Glomerular endothelial cell (primary cell): ENCODE results near the gene COL6A1. TPM values are rescaled to one million over a fixed set of nuclear protein-coding genes. Genes with fewer than 3 reads are reported as not detected.
"Not testable (repeated sequence)": the region's sequence is repeated elsewhere in the genome, so short reads cannot be mapped to it uniquely, and the experiment has no call there.

Experiments
- DNase-seq: peaks from one replicate; pipeline ENCODE4 v3.0.0-alpha.2; 2011; ENCODE audit warnings: low read depth, low spot score; ENCODE audit errors: extremely low read depth
- total RNA-seq: library from RNA; depleted of rRNA; stranded (reverse); fragments of >200 nt; gene quantifications from 2 replicates; pipeline ENCODE4 v1.2.3, GENCODE V29; 2015

The COL6A1 gene
- total RNA-seq, 1 donor from 2014 or later, result 165 TPM

GRCh38 chr21:46039891-46040660 lies 58.5 kb downstream of the COL6A1 start:
- no peak for DNase-seq

DNA sequence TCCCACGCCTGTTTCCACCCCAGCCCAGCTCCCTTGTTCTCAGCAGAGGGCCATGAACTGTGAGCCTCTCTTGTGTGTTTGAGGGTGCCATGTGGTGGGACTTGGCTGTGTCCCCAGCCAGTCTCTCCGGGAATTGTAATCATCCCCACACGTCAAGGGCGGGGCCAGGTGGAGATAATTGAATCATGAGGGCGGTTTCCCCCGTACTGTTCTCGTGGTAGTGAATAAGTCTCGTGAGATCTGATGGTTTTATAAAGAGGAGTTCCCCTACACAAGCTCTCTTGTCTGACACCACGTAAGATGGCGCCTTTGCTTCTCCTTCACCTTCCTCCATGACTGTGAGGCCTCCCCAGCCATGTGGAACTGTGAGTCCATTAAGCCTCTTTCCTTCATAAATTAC lies 59.1 kb downstream of the COL6A1 start:
- DNase-seq, result no peak

DNA sequence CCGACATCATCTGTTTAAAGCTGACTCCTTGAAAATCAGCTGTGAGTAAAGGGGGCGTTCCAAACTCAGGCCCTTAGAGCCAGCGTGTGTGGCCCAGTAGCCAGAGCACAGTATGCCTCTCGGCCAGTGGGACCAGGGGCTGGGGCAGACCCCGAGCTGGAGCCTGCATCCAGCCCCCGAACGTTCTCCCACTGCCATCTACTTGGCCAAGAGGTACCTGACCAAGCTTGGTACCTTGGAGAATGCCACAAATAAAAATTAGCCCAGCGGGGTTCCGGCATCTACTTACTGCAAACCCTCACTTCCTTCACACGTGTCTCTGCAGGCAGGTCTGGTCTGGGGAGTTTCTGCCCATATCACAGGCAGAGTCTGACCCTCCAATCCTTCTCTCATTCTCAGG lies 59.6 kb downstream of the COL6A1 start:
- no peak for DNase-seq

DNA sequence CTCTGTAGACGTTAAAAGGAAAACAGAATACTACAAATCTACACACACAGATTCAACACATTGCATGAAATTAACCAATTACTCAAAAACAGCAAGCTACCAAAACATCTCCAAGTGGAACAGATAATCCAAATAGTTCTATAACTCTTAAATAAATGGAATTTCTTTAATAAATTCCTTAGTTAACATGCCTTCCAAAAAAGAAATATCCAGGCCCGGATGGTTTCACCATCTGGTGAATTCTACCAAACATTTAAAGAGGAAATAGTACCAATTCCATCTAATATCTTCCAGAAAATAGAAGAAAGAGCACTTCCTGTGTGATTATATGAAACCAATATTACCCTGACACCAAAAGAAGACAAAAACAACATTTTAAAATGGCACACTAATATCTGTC lies 63.6 kb downstream of the COL6A1 start:
- DNase-seq, result no peak

DNA sequence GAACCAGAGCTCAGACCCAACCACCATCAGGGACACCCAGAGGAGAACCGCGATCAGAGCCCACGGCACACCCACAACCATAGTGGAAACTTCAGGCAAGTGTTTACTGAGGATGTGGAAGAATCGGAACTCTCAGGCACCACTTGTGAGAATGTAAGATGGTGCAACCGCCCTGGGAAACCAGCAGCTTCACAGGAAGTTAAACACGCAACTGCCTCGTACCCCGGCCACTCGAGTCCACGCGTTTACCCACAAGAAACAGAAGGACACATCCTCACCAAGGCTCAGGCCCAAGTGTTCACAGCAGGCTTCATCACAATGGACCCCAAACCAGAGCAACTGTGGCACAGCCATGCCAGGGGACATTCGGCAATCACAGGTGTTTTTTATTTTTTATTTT lies 64.9 kb downstream of the COL6A1 start:
- DNase-seq, result no peak

DNA sequence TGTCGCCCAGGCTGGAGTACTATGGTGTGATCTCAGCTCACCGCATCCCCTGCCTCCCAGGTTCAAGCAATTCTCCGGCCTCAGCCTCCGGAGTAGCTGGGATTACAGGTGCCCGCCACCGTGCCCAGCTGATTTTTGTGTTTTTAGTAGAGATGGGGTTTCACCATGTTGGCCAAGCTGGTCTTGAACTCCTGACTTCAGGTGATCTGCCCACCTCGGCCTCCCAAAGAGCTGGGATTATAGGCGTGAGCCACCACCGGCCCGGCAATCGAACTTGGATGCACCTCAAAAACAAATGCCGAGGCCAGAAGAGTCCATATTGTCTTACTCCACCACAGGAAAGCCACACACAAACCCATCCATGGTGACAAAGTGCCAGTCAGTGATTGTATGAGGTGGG lies 65.3 kb downstream of the COL6A1 start:
- DNase-seq, result not testable (repeated sequence)

- DNase-seq, result no peak
Observed at GRCh38 chr21:46048926-46049889, 67.6 kb downstream of the COL6A1 start.

DNA sequence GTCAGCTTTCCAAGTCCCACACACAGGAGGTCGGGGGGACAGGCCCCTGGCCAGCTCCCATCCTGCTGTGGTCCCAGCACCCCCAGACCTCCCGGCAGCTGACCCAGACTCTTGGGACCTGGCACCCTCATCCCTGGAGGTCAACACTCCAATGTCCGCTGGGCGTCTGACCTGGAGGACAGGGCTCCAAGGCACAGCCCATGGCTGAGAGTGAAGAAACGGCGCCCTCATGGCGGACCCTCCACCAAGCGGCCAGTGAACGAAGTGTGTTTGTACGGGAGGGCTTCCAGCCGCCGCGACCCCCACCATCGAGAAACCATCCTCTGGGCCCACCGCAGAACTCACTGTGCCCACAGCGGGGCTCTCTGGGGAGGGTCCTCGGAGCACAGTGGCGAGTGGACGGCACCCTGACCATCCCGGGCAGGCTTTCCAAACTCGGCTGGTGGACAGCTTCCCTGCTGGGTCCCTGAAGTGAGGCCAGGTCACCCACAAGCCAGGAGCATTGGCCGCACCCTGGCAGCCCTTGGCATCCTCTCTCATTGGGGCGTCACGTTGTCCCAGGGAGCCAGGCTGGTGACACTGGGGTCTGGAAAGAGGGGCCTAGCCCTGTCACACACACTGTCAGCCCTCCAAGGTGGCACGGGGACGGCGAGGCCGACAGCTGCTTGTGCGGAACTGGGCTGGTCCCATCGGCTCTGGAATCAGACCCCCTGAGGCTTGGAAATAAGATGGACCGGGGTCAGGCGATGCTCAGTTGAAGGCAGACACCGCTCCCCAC lies 68.5 kb downstream of the COL6A1 start:
- DNase-seq, result no peak

- no peak for DNase-seq
Observed at GRCh38 chr21:46050668-46051378, 69.3 kb downstream of the COL6A1 start.

DNA sequence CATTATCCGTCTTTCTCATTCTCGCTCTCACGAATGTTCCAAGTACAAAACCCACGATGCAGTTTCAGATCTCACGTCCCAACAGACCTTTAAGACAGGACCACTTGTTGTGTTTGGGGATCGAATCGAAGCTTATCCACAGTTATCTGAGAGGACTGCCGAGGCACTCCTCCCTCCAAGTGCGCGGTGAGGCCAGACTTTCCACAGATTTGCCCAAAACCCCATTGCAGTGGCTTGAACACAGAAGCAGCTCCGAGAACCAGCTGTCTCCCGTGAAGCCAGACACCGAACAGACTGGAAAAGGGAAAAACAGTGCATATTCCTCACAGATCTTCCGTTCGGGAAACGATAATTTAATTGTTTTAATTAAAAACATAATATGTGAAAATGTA lies 69.8 kb downstream of the COL6A1 start:
- DNase-seq, result no peak

GRCh38 chr21:46051821-46052675 lies 70.5 kb downstream of the COL6A1 start:
- no peak for DNase-seq

GRCh38 chr21:46052703-46053651 lies 71.4 kb downstream of the COL6A1 start:
- no peak for DNase-seq

GRCh38 chr21:46054031-46054430 lies 72.5 kb downstream of the COL6A1 start:
- DNase-seq, result no peak

DNA sequence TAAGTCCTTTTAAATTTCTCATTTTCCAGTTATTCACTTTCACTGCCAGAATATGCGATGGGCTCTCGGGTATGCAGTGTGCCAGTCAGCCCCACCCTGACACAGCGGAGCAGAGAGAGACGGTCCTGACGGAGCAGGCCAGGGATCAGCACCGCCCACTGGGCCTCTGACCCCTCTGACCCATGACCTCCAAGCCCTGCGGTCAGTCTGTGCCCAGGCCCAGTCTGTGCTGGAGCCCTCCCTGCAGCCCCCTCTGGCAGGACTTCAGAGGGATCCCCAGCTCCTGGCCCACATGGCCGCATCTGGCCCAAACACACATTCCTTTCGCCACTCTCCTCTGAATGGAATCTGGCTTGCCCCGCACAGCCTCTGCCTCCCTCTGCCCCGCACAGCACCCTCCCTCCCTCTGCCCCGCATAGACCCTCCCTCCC lies 72.9 kb downstream of the COL6A1 start:
- no peak for DNase-seq
